Stimulated activated memory B cell treated with anti-CD40 and anti-IgM and Interleukin-4, amounts not matched to agents 10 μg/mL and 1 μg/mL and 100 μg/mL, for 72 hours (primary cell): ENCODE data around the gene NACA2.
"Not testable (repeated sequence)": the region's sequence is repeated elsewhere in the genome, so short reads cannot be mapped to it uniquely, and the experiment has no call there.

Experiments used
- ATAC-seq: fragments of 150-1000 bp; cut with Tn5 transposase; 2 replicates; pipeline ENCODE4 v1.10.0; 2021
- H3K27ac Mint-ChIP-seq: one replicate; pipeline ENCODE4 v1.8.0; 2022; ENCODE audit warnings: mild to moderate bottlenecking, mixed read lengths
- H3K27me3 Mint-ChIP-seq: one replicate; pipeline ENCODE4 v1.8.0; 2022; ENCODE audit warnings: mixed read lengths
- H3K36me3 Mint-ChIP-seq: one replicate; pipeline ENCODE4 v1.8.0; 2022; ENCODE audit warnings: mixed read lengths
- H3K4me1 Mint-ChIP-seq: one replicate; pipeline ENCODE4 v1.8.0; 2022; ENCODE audit warnings: mixed read lengths
- H3K4me3 Mint-ChIP-seq: one replicate; pipeline ENCODE4 v1.8.0; 2022; ENCODE audit warnings: mild to moderate bottlenecking, moderate library complexity, mixed read lengths
- H3K9me3 Mint-ChIP-seq: one replicate; pipeline ENCODE4 v1.8.0; 2022; ENCODE audit warnings: mixed read lengths

The NACA2 gene

DNA sequence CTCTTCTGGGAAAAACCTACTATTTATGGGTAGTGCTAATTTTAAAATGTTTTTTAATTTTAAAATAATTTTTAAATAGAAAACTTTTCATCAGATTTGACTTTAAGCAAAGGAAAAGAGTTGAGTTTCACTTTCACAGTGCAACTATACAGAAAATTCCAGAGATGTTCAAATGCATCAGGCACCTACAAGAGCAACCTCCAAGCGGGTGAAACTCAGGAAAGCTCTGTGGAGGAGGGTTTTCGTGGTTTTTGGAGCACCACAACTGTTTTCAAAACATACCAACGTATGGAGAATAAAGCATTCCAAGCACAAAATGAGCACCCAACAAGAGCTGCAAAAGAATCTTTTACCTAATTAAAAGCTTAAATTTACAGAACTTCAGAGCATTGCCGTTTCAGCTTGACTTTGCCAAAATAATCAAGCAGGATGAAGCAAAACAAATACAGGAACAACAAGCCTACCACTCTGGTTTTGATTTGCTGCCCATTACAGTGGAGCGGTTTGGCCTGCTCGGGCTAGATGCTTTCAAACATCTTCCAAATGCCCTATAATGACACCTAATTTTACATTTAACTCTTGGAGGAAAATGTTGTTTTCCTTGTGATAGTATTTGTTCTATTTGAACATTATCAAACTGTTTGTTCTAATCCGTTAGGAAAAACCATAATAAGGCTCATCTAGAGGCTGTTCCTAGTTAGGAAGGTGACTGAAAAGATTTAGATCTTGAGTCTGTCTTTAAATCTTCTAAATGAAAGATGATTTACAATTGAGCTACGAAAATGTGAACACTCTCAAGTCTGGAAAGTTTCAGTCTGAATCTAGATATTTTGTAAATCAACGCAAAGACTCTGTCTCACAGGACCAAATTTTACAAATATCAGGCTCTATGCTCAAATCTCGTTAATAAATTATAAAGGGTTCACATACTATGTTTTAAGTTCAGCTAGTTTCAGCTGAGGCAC is 34.5 kb downstream of the NACA2 start:
- no peak overlapping the region for H3K27ac Mint-ChIP-seq
- peaks cover 53% of the 10 kb centered on the region for H3K27me3 Mint-ChIP-seq
- no peaks in the 10 kb centered on the region for H3K4me1 Mint-ChIP-seq
- ATAC-seq, result no peak
- H3K36me3 Mint-ChIP-seq, result no peaks in the 10 kb centered on the region
- no peak overlapping the region for H3K4me3 Mint-ChIP-seq
- H3K9me3 Mint-ChIP-seq, result no peaks in the 10 kb centered on the region

DNA sequence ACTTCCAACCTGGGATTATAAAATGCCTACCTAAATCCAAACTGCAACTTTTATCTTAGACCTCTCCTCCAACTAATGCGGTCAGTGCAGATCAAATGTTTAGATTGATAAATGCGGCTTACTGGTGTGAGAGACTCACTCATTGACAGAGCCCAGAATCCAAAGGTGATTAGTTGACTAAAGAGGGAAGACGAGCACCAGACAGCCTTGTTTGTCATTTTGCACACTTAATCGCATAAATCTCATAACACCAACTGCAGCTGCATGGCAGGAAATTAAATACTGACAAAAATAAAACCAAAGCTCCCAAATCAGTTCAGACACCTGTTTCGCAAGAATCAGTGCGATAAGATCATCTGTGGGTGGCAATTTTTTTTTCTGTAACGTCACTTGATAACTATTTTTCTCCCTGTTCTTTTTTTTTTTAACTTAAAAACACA is 35.9 kb downstream of the NACA2 start:
- no peak overlapping the region for H3K4me3 Mint-ChIP-seq
- H3K36me3 Mint-ChIP-seq, result no peaks in the 10 kb centered on the region
- H3K4me1 Mint-ChIP-seq, result no peaks in the 10 kb centered on the region
- H3K27ac Mint-ChIP-seq, result no peak overlapping the region
- no peak for ATAC-seq
- no peaks in the 10 kb centered on the region for H3K9me3 Mint-ChIP-seq
- H3K27me3 Mint-ChIP-seq, result peaks cover 62% of the 10 kb centered on the region

DNA sequence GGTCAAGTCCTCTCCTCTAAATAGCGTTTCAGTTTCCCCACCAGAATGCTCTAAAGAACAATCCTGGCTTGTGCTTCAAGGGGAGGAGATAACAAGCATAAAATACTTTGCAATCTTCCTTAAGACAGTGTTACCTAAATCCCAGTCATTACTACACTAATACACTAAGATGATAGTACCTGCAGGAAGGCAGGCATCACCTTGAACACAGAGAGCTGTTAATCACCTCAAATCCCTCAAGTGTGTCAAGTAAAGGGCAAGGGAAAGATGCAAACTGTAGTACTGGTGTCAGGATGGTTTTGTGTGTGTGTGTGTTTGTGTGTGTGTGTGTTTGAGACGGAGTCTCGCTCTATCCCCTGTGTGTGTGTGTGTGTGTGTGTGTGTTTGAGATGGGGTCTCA is 36.8 kb downstream of the NACA2 start:
- Mint-ChIP-seq H3K36me3 (no peaks in the 10 kb centered on the region), H3K9me3 (no peaks in the 10 kb centered on the region), H3K27me3 (peaks cover 64% of the 10 kb centered on the region), H3K4me3 (no peak overlapping the region), H3K27ac (no peak overlapping the region), H3K4me1 (no peaks in the 10 kb centered on the region)
- ATAC-seq, result no peak

DNA sequence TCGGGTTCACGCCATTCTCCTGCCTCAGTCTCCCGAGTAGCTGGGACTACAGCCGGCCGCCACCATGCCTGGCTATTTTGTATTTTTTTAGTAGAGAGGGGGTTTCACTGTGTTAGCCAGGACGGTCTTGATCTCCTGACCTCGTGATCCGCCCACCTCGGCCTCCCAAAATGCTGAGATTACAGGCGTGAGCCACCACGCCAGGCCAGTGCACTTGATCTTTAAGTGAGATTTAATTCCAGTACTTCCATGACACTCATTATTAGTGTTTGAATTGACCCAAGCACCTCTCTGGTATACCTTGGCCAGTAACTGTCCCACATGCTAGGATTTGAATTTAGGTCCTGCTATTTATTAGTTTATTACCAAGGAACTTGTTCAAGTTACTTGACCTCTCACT is 38.5 kb downstream of the NACA2 start:
- H3K36me3 Mint-ChIP-seq, ATAC-seq, H3K4me3 Mint-ChIP-seq, H3K27ac Mint-ChIP-seq, H3K4me1 Mint-ChIP-seq, H3K9me3 Mint-ChIP-seq: not testable (repeated sequence)
- peaks cover 70% of the 10 kb centered on the region for H3K27me3 Mint-ChIP-seq

DNA sequence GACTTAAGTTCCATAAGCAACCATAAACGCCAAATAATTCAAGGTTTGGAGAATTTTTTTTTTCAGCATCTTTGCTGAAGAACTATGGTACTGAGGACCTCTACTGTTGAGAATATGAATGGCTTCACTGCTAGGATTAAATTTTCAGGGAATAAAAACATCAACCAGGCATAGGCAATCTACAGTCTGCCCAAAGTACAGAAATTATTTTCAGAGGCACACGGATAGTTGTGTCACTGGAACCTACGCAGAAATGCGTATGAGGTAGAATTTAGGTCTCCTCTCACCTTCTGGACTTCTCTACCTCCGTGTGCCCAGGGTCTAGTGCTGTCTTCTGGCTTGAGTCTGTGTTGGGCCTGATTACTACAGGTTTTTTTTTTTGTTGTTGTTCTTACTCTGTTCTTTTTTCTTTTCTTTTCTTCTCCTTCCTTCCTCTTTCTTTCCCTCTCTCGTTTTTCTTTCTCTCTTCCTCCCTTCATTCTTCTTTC is 39.7 kb downstream of the NACA2 start:
- Mint-ChIP-seq H3K27ac (no peak overlapping the region), H3K27me3 (peaks cover 70% of the 10 kb centered on the region), H3K36me3 (no peaks in the 10 kb centered on the region), H3K4me3 (no peak overlapping the region), H3K9me3 (peaks cover 2% of the 10 kb centered on the region), H3K4me1 (no peaks in the 10 kb centered on the region)
- no peak for ATAC-seq

DNA sequence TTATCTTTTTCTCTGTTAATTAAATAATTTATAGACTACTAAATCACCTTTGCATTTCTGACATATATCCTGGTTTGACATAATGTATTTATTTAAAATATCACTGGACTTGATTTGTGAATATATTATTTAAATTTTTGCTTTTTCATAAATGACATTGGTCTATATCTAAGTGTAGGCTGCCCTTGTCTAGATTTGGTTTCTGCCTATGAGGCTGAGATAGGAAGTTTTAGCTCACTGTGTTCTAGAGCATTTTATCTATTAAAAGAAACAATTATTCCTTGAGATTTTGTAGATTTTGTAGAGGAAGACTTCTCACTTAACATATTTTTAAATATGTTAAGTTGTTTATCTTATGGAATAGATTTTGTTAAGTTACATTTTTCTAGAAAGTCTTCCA is 43.9 kb downstream of the NACA2 start:
- no peaks in the 10 kb centered on the region for H3K4me1 Mint-ChIP-seq
- no peaks in the 10 kb centered on the region for H3K36me3 Mint-ChIP-seq
- H3K27ac Mint-ChIP-seq, result no peak overlapping the region
- no peak for ATAC-seq
- peaks cover 42% of the 10 kb centered on the region for H3K27me3 Mint-ChIP-seq
- no peak overlapping the region for H3K4me3 Mint-ChIP-seq
- peaks cover 10% of the 10 kb centered on the region for H3K9me3 Mint-ChIP-seq

DNA sequence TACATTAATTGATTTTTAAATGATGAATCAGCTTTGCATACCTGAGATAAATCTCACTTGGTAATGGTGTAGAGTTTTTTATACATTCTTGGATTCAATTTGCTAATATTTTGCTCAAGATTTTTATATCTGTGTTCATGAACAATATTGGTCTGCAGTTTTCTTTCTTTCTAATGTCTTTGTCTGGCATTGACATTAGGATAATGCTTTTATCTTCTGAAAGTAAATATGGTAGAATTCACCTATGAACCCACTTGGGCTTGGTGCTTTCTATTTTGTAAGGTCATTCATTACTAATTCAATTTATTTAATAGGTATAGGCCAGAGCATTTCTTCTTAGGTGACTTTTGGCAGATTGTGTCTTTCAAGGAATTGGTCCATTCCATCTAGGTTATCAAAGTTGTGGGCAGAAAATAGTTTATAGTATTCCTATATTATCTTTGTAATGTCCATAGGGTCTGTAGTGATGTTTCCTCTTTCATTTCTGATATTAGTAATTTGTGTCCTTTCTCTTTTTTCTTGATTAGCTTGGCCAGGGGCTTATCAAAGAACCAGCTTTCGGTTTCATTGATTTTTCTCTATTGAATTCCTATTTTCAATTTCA is 45.6 kb downstream of the NACA2 start:
- Mint-ChIP-seq H3K36me3 (no peaks in the 10 kb centered on the region), H3K27me3 (peaks cover 25% of the 10 kb centered on the region), H3K27ac (no peak overlapping the region), H3K4me1 (no peaks in the 10 kb centered on the region), H3K4me3 (no peak overlapping the region), H3K9me3 (peaks cover 15% of the 10 kb centered on the region)
- ATAC-seq, result no peak

DNA sequence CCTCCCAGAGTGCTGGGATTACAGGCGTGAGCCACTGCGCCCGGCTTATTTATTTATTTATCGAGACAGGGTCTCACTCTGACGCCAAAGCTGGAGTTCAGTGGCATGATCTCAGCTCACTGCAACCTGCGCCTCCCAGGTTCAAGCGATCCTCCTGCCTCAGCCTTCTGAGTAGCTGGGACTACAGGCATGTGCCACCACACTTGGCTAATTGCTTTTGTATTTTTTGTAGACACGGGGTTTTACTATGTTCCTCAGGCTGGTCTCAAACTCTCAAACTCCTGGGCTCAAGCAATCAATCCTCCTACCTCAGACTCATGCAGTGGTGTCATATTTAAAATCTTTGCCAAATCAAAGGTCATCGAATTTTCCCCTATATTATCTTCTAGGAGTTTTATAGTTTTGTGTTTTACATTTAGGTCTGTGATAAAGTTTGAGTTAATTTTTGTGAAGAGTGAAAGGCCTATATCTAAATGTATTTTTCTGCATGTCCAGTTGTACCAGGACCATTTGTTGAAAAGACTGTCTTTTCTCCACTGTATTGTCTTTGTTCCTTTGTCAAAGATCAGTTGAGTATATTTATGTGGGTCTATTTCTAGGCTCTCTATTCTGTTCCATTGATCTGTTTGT is 47.1 kb downstream of the NACA2 start:
- Mint-ChIP-seq H3K27ac (no peak overlapping the region), H3K4me1 (no peaks in the 10 kb centered on the region), H3K36me3 (no peaks in the 10 kb centered on the region), H3K27me3 (peaks cover 13% of the 10 kb centered on the region), H3K4me3 (no peak overlapping the region), H3K9me3 (peaks cover 22% of the 10 kb centered on the region)
- ATAC-seq, result no peak

DNA sequence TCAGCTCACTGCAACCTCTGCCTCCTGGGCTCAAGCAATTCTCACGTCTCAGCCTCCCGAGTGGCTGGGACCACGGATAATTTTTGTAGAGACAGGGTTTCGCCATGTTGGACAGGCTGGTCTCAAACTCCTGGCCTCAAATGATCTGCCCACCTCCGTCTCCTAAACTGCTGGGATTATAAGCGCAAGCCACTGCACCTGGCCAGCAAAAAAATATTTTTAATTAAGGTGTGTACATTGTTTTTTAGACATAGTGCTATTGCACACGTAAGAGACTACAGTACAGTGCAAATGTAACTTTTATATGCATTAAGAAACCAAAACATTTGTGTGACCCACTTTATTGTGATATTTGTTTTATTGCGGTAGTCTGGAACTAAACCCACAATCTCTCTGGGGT is 49.0 kb downstream of the NACA2 start:
- ATAC-seq, result no peak

DNA sequence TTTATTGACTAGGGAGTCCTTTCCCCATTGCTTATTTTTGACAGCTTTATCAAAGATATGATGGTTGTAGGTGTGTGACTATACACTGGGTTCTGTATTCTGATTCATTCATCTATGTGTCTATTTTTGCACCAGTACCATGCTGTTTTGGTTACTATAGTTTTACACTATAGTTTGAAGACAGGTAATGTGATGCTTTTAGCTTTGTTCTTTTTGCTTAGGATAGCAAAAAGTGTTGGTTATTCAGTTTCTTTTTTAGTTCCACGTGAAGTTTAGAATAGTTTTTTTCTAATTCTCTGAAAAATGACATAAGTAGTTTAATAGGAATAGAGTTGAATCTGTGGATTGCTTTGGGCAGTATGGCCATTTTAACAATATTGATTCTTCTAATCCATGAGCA is 50.1 kb downstream of the NACA2 start:
- H3K4me1 Mint-ChIP-seq, result no peaks in the 10 kb centered on the region
- ATAC-seq, result no peak
- H3K9me3 Mint-ChIP-seq, result peaks cover 16% of the 10 kb centered on the region
- no peak overlapping the region for H3K4me3 Mint-ChIP-seq
- no peak overlapping the region for H3K27ac Mint-ChIP-seq
- no peaks in the 10 kb centered on the region for H3K36me3 Mint-ChIP-seq
- no peaks in the 10 kb centered on the region for H3K27me3 Mint-ChIP-seq

More for the DNA sequence above, 49.0 kb downstream of the NACA2 start:
- H3K9me3 Mint-ChIP-seq, result peaks cover 22% of the 10 kb centered on the region
- no peaks in the 10 kb centered on the region for H3K36me3 Mint-ChIP-seq
- no peak overlapping the region for H3K4me3 Mint-ChIP-seq
- H3K4me1 Mint-ChIP-seq, result no peaks in the 10 kb centered on the region
- H3K27ac Mint-ChIP-seq, result no peak overlapping the region
- no peaks in the 10 kb centered on the region for H3K27me3 Mint-ChIP-seq
